Measurements from ENCODE around the gene PLXNC1.

GRCh38 chr12:94183708-94184379, 35.5 kb downstream of the PLXNC1 start:
- TF ChIP-seq CTCF (IDR thresholded peaks at IDR 0.05) (no peak), POLR2A (IDR thresholded peaks at IDR 0.05) (no peak)
